Neural cell (in vitro differentiated cells): ENCODE measurements around the gene GMEB2.

Experiments used
- CTCF ChIP-seq: fragments of 450-650 bp; IDR thresholded peaks from 2 replicates; pipeline ENCODE4 v1.5.1; 2014; ENCODE audit warnings: antibody characterized with exemption, mild to moderate bottlenecking, moderate library complexity; ENCODE audit not compliant: poor library complexity, severe bottlenecking
- EP300 ChIP-seq: fragments of 450-650 bp; conservative IDR thresholded peaks from 2 replicates; pipeline ENCODE4 v1.6.1; 2014; ENCODE audit warnings: antibody characterized with exemption, mild to moderate bottlenecking, moderate library complexity; ENCODE audit not compliant: poor library complexity, severe bottlenecking
- SMC3 ChIP-seq: fragments of 450-650 bp; conservative IDR thresholded peaks from 2 replicates; pipeline ENCODE4 v1.6.1; 2014; ENCODE audit warnings: antibody characterized with exemption, mild to moderate bottlenecking, moderate library complexity; ENCODE audit not compliant: poor library complexity
- TAF1 ChIP-seq: IDR thresholded peaks from 2 replicates; pipeline ENCODE4 v1.6.1; 2012; ENCODE audit warnings: low read depth

GRCh38 chr20:63619505-63619904, 7.4 kb downstream of the GMEB2 start:
- TF ChIP-seq CTCF (no peak), TAF1 (no peak), EP300 (no peak), SMC3 (no peak)
